Astrocyte (in vitro differentiated cells and primary cell): ENCODE measurements around the gene ARHGEF11. TPM values are rescaled to one million over a fixed set of nuclear protein-coding genes. Genes with fewer than 3 reads are reported as not detected.

ENCODE experiments used
- DNase-seq: peaks from one replicate; pipeline ENCODE4 v3.0.0-alpha.2; 2010; ENCODE audit warnings: low read depth
- FAIRE-seq: peaks from 2 replicates; lab custom pipeline; 2011; peaks lifted over from hg19 to GRCh38; lab: Jason Lieb, UNC
- H2AFZ ChIP-seq: 2 replicates; pipeline ENCODE4 v1.6.0; 2012; ENCODE audit warnings: low read depth, low read length, inconsistent platforms
- H3K27ac ChIP-seq: 2 replicates; pipeline ENCODE4 v1.5.1; 2011; ENCODE audit warnings: low read depth, low read length, inconsistent platforms
- H3K27me3 ChIP-seq: 2 replicates; pipeline ENCODE4 v1.6.0; 2011; ENCODE audit warnings: low read length, inconsistent platforms; ENCODE audit not compliant: insufficient read depth
- H3K36me3 ChIP-seq: 2 replicates; pipeline ENCODE4 v1.5.1; 2011; ENCODE audit warnings: low read length, inconsistent platforms; ENCODE audit not compliant: insufficient read depth
- H3K4me1 ChIP-seq: 2 replicates; pipeline ENCODE4 v1.5.1; 2011; ENCODE audit warnings: low read length, inconsistent platforms; ENCODE audit not compliant: insufficient read depth
- H3K4me2 ChIP-seq: 2 replicates; pipeline ENCODE4 v1.6.0; 2012; ENCODE audit warnings: low read length, inconsistent platforms
- H3K4me3 ChIP-seq: 2 replicates; pipeline ENCODE4 v1.5.1; 2011; ENCODE audit warnings: low read depth, mild to moderate bottlenecking, low read length, inconsistent platforms; ENCODE audit not compliant: insufficient read depth
- H3K79me2 ChIP-seq: 2 replicates; pipeline ENCODE4 v1.6.0; 2012; ENCODE audit warnings: mild to moderate bottlenecking, low read length, inconsistent platforms; ENCODE audit not compliant: insufficient read depth
- H3K9ac ChIP-seq: 2 replicates; pipeline ENCODE4 v1.6.0; 2012; ENCODE audit warnings: mild to moderate bottlenecking, low read length, inconsistent platforms
- H3K9me3 ChIP-seq: 2 replicates; pipeline ENCODE4 v1.5.1; 2012; ENCODE audit warnings: low read depth, mild to moderate bottlenecking, low read length, inconsistent platforms; ENCODE audit not compliant: insufficient read depth
- H4K20me1 ChIP-seq: 2 replicates; pipeline ENCODE4 v1.6.0; 2012; ENCODE audit warnings: low read length, inconsistent platforms; ENCODE audit not compliant: insufficient read depth
- H3K27ac Mint-ChIP-seq: one replicate; pipeline ENCODE4 v1.8.0; 2021; ENCODE audit warnings: mild to moderate bottlenecking, mixed read lengths; ENCODE audit not compliant: unreplicated experiment
- H3K27me3 Mint-ChIP-seq: one replicate; pipeline ENCODE4 v1.8.0; 2021; ENCODE audit warnings: low read depth, mixed read lengths; ENCODE audit not compliant: unreplicated experiment
- H3K36me3 Mint-ChIP-seq: one replicate; pipeline ENCODE4 v1.8.0; 2021; ENCODE audit warnings: low read depth, mixed read lengths; ENCODE audit not compliant: unreplicated experiment
- H3K4me1 Mint-ChIP-seq: one replicate; pipeline ENCODE4 v1.8.0; 2021; ENCODE audit warnings: low read depth, mixed read lengths; ENCODE audit not compliant: unreplicated experiment
- H3K4me3 Mint-ChIP-seq: one replicate; pipeline ENCODE4 v1.8.0; 2021; ENCODE audit warnings: mild to moderate bottlenecking, moderate library complexity, mixed read lengths; ENCODE audit not compliant: unreplicated experiment
- H3K9me3 Mint-ChIP-seq: one replicate; pipeline ENCODE4 v1.8.0; 2021; ENCODE audit warnings: mild to moderate bottlenecking, mixed read lengths; ENCODE audit not compliant: unreplicated experiment
- CTCF ChIP-seq: IDR thresholded peaks from 2 replicates; pipeline ENCODE4 v1.5.1; 2011; ENCODE audit warnings: low read depth, mild to moderate bottlenecking, inconsistent platforms, low read length, moderate library complexity; ENCODE audit not compliant: insufficient read depth
- EZH2 ChIP-seq: IDR thresholded peaks from 2 replicates; pipeline ENCODE4 v1.6.1; 2012; ENCODE audit warnings: mild to moderate bottlenecking, low read length, inconsistent platforms; ENCODE audit not compliant: insufficient read depth
- total RNA-seq: library from RNA; stranded (reverse); gene quantifications from 2 replicates; pipeline ENCODE4 v1.2.1, GENCODE V29; 2021

The ARHGEF11 gene
- total RNA-seq, 1 donor from 2014 or later, result 29.2 TPM

GRCh38 chr1:157080714-157081113 lies 35.2 kb upstream of the ARHGEF11 start:
- no peak overlapping the region for H2AFZ ChIP-seq
- H3K4me1 Mint-ChIP-seq, result no peaks in the 10 kb centered on the region
- FAIRE-seq, result no peak
- no peak overlapping the region for H3K4me3 ChIP-seq
- H3K4me3 Mint-ChIP-seq, result no peak overlapping the region
- H3K9me3 ChIP-seq, result no peaks in the 10 kb centered on the region
- DNase-seq, result no peak
- H3K27me3 Mint-ChIP-seq, result peaks cover 8% of the 10 kb centered on the region
- no peak overlapping the region for H3K27ac Mint-ChIP-seq
- H3K4me2 ChIP-seq, result no peak overlapping the region
- H3K9ac ChIP-seq, result no peak overlapping the region
- no peaks in the 10 kb centered on the region for H3K36me3 Mint-ChIP-seq
- peaks cover 2% of the 10 kb centered on the region for H3K9me3 Mint-ChIP-seq
- H3K36me3 ChIP-seq, result no peaks in the 10 kb centered on the region
- no peak for TF ChIP-seq CTCF
- no peak for TF ChIP-seq EZH2
- H3K27me3 ChIP-seq, result no peaks in the 10 kb centered on the region
- H3K79me2 ChIP-seq, result no peaks in the 10 kb centered on the region
- H4K20me1 ChIP-seq, result no peaks in the 10 kb centered on the region
- H3K4me1 ChIP-seq, result no peaks in the 10 kb centered on the region
- no peak overlapping the region for H3K27ac ChIP-seq

GRCh38 chr1:157077394-157077793 lies 31.9 kb upstream of the ARHGEF11 start:
- no peak overlapping the region for H3K4me2 ChIP-seq
- no peaks in the 10 kb centered on the region for H3K4me1 ChIP-seq
- no peaks in the 10 kb centered on the region for H3K79me2 ChIP-seq
- peaks cover 2% of the 10 kb centered on the region for H3K27me3 ChIP-seq
- no peaks in the 10 kb centered on the region for H4K20me1 ChIP-seq
- Mint-ChIP-seq H3K36me3 (no peaks in the 10 kb centered on the region), H3K4me1 (no peaks in the 10 kb centered on the region), H3K9me3 (peaks cover 2% of the 10 kb centered on the region), H3K4me3 (no peak overlapping the region), H3K27ac (no peak overlapping the region), H3K27me3 (peaks cover 10% of the 10 kb centered on the region)
- FAIRE-seq, result no peak
- H3K27ac ChIP-seq, result no peak overlapping the region
- no peak overlapping the region for H3K4me3 ChIP-seq
- no peaks in the 10 kb centered on the region for H3K9me3 ChIP-seq
- no peaks in the 10 kb centered on the region for H3K36me3 ChIP-seq
- DNase-seq, result no peak
- no peak overlapping the region for H3K9ac ChIP-seq
- H2AFZ ChIP-seq, result no peak overlapping the region
- TF ChIP-seq CTCF, result no peak
- no peak for TF ChIP-seq EZH2

GRCh38 chr1:157073944-157074685 lies 28.6 kb upstream of the ARHGEF11 start:
- FAIRE-seq, result no peak
- peak; percentile 10 for DNase-seq
- Histone ChIP-seq H3K36me3 (no peaks in the 10 kb centered on the region), H3K4me1 (no peaks in the 10 kb centered on the region), H3K9ac (no peak overlapping the region), H3K4me2 (peak overlapping the region; percentile 50), H3K9me3 (no peaks in the 10 kb centered on the region), H3K27ac (no peak overlapping the region), H3K79me2 (no peaks in the 10 kb centered on the region), H4K20me1 (no peaks in the 10 kb centered on the region), H3K27me3 (peaks cover 6% of the 10 kb centered on the region), H3K4me3 (no peak overlapping the region), H2AFZ (peak overlapping the region; percentile 63)
- Mint-ChIP-seq H3K4me1 (no peaks in the 10 kb centered on the region), H3K36me3 (no peaks in the 10 kb centered on the region), H3K27me3 (peaks cover 8% of the 10 kb centered on the region), H3K4me3 (no peak overlapping the region), H3K9me3 (peaks cover 2% of the 10 kb centered on the region), H3K27ac (no peak overlapping the region)
- TF ChIP-seq CTCF (peak; percentile 25), EZH2 (no peak)
